ENCODE data around the gene MTMR11.

The MTMR11 gene

DNA sequence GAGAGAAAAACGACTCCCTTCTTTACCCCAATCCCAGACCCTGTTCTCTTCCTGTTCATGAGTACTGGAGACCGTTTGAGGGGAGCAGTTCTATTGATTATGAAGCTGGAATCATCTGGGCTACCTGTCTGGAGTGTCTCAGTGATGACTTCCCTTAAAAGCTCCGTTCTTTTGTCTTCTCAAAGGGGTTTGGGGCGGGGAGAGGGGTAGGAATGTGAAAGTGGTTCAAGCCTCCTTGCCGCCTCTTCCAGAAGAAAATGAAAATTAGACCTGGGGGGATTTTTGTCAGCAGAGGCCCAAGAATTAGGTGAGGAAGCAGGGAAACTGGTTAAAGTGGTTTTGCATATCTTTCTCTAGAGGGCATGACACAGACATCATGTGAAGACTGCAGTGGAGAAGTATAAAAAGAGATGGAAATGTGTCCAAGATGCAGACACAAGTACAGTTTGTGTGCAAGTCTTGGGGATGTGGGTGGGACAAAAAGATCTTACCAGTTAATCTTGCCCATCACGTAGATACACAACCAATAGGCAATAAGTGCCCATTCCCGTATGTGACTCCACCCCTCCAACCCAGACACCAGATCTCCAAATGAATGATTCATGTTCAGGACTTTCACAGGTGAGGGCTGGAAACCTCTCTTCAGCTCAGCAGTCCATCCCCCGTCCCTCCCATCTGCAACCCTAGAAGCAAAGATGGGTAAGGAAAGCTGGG is 470 bp upstream of the MTMR11 start:
- DNase-seq (ENCODE audit: low read depth), result no peak

DNA sequence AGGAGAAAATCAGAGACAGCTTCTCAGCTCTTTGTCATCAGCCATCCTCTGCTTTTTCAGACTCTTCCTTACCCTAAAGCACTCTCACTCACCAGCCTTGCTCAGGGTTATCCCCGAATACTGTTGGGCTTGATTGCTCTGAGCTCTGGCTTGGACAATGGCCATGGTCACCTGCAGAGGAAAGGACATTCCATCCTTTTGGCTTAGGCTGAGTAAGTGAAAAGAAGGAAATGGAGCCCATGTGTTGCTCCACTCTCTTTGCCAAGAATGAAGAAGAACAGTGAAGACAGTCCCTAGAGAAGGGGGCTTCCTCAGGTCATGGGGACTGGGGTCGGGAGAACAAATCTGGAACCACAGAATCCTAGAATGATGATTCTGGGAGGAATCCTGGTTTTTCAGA is 2.3 kb downstream of the MTMR11 start:
- DNase-seq (ENCODE audit: low read depth), result no peak

DNA sequence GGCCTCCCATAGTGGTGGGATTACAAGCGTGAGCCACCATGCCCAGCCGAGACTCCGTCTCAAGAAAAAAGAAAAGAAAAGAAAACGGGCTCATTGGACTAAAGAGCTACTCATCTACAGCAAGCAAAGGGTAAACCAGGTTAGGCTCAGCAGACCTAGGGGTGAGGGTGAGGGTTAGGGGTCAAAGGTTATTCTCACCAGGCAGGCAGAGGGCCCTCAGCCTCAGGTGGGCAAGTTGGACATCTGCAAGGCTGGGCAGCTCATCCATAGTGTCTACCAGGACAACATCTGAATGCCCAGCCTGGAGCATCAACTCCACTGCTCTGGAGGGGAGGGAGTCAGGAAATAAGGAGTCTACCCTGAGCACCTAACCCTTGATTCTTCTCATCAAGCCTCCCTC is 3.5 kb downstream of the MTMR11 start:
- DNase-seq (ENCODE audit: low read depth), result no peak

DNA sequence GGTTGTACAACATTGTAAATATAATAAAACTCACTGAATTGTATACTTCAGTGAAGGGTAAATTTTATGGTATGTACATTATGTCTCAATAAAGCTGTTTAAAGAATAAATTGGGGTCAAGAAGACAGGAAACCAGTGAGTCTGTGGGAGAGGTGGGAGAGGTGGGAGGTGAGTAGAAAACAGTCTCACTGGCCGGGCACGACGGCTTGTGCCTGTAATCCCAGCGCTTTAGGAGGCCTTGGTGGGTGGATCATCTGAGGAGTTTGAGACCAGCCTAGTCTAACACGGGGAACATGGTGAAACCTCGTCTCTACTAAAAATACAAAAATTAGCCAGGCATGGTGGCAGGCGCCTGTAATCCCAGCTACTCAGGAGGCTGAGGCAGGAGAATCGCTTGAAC is 4.2 kb downstream of the MTMR11 start:
- no peak for DNase-seq (ENCODE audit: low read depth)

DNA sequence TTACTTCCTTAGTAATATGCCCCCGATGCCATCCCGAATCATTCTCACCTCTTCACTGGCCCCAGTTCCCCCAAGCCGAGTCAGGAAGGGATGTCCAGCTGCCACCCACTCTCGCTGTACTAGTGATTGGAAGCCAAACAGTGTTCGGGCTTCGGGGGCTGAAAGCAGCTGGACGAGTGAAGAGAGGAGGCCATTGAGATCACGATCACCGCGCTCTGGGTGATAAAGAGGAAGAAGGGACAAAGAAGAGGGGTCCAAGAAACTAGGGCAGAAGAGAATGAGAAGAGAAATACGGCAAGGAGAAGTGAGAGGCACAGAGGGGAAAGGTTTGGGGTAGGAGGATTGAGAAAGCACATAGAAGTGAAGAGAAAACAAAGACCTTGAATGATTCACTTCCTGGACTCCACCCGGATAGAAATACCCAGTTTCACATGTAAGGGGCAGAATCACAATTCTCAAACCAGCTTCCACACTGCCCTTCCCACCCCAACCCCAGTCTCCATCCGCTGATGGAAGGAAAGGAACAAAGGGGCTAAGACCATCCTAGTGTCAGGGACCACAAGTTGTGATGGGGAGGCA is 5.4 kb downstream of the MTMR11 start:
- no peak for DNase-seq (ENCODE audit: low read depth)

DNA sequence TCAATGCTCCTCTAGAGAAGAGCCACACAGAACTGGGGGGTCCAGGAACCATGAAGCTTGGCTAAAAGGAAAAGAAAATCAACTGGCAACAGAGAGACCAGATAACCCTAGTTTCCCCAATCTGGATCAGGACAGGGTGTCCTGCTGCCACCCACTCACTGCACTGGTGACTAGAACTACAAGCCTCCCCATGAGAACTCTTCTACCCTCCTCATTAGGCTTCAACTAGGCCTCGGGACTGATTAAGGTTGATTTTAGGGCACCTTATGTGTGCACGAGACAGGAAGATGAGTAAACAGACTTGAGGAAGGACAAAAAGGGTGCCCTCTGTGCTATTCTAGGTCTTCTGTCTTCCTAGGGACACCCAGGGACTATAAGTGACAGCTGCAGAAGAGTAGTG is 6.8 kb downstream of the MTMR11 start:
- DNase-seq (ENCODE audit: low read depth), result no peak

DNA sequence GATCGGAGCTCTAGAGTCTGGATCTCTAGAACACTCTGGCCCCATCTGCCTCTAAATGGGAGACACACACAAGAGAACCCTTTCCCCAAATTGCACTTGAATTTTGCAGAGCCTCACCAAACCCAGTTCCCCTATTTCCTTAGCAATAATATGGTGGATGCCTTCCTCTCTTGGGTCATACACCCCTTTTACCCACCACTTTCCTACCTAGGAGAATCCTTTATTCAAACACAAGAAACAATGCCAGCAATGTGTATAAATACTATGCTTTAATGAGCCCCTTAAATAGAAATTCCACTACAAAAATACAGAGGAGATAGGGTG is 8.3 kb downstream of the MTMR11 start:
- DNase-seq (ENCODE audit: low read depth), result no peak

DNA sequence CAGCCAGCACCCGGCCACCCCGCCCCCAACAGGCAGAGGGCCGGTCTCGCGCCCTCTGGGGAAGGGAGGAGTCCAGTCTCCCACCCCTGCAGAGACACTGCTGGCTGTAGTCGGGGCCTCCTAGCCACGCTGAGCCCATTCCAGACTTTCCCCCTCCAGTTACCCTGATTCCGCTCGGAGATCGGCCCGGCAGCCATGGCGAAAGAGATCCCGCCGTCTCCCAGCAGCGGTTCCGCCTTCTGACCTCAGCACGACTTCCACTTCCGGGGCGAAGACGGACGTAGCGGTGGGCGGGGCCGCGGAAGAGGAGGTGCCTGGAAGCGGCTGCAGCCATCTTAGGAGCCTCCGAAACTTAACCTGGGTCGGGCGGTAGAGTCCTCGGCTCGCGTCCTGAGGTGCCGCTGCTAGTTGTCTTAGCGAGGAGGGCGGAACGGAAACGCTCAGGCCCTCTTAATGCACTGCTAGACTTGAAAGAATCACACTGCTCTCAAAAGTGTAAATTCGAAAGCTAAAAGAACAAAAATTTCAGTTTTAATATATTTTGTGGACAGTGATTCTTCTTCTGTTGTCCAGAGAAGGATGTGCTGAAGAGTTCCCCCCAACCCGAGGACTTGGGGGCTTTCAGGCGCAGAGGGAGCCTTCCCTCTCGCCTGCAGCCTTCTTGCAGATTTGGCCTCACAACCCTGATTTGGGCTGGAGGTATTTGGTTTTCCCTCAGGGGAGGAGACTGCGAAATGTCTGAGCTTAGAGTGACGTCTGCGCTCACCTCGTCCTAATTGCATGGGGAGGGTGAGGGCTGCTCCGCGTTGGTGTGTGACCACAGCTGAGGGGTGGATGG is 8.9 kb downstream of the MTMR11 start, which contains the start of gene SF3B4:
SF3B4 (minus strand) TSS at position 241 of the 838 bp plus-strand sequence; CDS start at position 197, 44 bp downstream.
- DNase-seq (ENCODE audit: low read depth), result peak; percentile 93

DNA sequence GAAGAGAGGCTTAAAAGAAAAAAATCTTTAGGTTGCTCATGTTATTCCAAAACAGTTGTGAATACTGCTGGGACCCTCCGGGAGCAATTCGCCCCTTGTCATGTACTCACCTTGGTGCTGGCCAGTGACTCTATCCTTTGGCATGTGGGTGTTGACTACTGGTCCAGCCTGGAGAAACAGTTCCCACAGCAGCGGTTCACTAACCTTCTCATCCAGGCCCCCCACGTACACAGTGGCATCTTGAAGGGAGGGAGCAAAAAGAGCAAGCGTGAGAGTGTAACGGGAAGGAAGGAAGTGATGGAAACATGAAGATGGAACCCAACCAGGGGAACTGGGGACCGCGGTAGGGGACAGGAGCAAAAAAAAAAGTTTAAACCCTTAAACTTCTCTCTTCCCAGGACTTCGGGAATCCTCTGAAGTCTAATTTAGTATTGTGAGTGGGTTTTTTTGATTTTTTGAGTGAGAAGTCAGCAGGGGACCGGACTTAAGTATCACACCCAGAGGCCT is 9.6 kb downstream of the MTMR11 start:
- DNase-seq (ENCODE audit: low read depth), result no peak

DNA sequence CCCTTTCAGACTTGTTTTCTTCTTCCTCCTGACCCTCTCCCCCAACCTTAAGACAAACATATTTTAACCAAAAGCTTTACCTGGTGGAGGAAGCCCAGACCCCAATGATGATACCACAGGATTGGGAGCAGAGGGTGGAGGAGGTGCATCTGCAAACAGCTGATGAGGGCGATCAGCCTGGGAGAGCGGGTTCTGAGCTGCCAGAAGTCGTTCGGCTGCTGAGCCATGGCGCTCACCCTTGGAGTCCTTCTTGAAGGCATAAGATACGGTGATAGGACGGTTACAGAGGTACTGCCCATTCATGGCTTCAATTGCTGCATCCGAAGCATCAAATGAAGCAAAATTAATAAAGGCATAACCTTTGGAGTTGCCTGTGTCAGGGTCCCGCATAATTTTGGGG is 10.4 kb downstream of the MTMR11 start:
- no peak for DNase-seq (ENCODE audit: low read depth)

DNA sequence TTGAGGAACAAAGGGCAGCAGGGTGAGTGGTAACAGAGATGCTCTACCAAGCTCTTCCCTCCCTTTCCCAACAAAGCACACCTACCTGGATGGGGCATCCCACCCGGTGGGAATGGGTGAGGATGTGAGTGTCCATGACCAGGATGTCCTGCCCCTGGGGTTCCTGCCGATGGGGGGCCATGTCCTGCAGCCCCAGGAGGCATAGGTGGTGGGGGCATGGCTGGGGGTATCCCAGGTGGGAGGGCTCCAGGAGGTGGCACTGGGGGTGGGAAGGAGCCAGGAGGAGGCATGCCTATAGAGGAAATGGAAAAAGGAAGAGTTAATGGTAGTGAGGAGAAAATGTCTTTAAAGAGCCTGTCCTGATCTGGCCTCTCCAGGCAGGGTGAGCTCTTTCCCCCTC is 10.9 kb downstream of the MTMR11 start:
- no peak for DNase-seq (ENCODE audit: low read depth)

DNA sequence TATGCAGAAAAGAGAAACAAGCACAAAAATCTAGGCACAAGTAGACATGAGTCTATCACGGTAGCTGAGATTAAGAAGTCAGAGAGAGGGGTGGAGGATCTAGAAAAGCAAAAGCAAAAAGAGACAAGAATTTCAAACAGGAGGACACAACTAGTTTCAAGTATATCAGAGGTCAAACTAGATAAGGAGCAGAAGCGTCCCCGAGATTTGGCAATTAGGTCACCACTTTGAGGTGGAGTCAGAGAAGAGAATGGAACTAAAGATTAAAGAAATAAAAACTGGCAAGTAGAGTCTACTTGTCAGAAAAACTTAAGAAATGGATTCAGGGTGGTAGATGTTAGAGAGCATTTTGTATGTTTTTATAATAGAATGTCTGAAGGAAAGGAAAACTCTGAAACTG is 11.3 kb downstream of the MTMR11 start:
- no peak for DNase-seq (ENCODE audit: low read depth)

DNA sequence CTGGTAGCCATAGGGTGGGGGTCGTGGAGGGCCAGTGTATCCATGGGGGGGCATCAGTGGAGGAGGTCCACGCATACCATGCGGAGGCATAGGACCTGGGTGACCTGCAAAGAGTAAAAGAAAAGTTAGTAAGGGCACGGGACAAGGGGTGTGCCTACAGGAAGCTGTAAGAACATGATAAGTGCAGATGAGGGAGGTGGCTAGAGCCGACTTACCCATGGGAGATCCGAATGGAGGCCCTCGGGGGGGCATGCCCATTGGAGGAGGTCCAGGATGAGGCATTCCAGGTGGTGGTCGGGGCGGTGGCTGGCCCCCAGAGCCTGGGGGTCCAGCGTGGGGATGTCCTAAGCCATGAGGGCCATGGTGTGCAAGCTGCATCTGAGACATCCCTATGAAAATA is 13.1 kb downstream of the MTMR11 start:
- no peak for DNase-seq (ENCODE audit: low read depth)

DNA sequence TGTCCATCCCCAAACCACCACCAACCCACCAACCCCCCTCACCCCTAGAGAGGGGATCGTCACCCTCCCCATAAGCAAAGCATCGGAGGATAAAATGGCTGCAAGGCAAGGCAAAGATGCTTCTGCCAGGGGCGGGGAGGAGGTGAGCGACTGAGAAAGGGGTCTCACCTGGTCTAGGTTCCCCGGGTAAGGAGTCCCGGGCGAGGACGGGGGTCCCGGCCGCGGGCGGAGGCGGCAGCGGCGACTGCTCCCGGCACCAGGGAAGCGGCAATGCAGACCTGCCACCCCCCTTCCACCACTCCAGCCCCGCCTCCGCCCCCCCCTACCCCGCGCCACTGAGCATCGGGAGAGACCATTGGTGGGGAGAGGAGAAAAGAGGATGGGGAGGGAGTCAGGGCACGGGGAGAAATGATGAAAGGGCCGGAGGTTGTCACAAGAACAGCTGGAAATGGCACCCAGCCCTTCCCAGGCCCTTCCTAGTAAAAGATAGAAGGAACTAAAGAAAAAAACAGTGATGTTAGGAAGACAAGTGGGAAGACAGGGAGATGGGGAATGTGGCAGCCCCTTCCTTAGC is 19.0 kb downstream of the MTMR11 start, which contains the start of gene SV2A:
SV2A (minus strand) TSS at position 274 of the 574 bp plus-strand sequence. CDS start 4,004 bp downstream, outside the sequence.
- DNase-seq (ENCODE audit: low read depth), result peak; percentile 18

DNA sequence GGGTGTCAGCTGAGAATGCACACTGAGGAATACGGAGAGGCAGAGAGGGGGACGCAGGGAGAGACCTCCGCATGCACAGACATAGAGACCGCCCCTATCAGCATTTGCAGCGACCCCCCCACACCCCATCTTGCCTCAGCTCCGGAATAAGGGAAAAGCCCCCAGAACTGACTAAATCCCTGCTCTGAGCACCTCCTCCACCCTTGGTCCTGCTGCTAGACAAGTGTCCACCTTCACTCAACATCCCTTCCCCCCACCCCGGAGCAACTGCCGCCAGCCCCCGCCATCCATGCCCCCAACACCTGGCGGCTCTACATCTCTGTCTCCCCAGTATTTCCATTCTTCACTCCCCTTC is 19.8 kb downstream of the MTMR11 start:
- no peak for DNase-seq (ENCODE audit: low read depth)

DNA sequence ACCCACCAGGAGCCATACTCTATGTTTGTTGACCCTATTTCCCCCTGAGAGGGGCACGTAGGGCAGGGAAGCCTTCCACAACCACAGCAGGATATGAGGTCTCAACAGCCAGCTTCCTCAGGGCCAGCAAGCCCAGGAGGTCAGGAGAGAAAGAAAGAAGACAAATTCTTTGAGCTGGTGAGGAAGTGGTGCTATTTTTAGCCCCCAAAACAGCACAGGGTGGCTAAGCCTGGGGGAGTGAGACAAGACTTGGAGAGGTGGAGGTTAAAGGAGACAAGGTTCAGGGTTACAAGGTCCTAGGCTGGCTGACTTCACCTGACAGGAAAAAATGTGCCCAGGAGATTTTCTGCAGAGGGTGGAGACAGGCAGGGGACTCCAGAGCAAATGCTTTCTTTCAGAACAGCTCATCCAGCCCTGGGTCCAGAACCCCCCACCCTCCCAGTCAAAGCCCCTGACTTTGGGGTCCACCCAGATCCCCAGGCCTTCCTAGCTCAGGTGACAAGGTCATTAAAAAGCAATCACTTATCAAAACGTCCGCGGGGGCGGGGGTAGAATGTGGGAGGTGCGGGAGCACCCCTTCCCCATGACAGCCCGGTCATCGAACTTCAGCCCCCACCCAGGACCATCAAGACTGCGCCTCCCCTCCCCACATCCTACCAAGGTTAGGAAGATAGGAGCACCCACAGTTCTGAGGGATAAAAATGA is 20.3 kb downstream of the MTMR11 start:
- no peak for DNase-seq (ENCODE audit: low read depth)

DNA sequence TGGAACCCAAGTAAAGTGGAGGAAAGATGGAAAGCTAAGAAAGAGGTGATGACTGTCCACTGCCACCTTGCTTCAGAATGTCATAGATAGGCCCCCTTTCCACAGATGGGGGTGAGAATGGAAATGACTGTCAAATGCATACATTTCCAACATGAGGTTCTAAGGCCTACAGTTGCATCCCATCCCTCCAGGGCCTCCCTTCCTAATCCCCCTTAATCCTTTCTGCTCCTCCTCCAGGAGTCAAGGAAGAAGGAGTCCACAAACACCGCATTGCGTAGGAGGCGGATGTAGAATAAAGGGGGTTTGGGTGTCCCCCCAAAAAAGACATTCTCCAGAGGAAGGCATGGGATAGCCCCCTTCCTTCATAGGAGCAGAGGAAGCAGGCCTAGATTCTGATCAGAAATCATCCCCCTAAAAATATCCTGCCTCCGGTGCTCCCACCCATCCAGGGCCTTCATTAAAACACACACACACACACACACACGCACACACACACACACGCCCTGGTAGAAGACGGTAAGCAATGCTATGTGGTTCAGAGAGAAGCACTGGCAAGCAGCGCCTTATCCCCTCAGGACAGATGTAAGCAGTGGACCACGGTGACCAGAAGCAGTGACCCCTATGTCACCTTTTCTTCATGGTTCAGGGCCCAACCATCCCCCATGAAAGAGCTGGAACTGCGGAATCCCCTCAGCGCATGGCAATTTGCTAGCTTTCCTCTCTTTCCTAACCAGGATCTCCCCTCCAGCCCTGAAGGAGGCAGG is 21.1 kb downstream of the MTMR11 start:
- DNase-seq (ENCODE audit: low read depth), result no peak

DNA sequence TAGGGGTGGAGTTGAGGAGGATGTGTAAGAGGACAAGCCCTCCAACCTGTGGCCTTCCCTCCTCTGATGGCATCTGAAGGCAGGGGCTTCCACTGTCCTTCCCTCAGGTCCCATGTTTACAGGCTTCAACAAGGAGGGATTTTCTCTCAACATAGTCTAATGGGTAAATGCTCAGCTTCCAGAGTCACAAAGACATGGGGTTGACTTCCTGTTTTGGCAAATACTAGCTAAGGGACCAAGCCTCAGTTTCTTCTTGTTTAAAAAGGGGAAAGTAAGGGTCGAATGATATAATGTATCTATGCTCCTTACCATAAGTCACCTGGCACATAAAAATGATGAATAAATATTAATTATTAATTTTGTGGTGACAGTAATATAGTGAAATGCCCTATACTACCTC is 22.1 kb downstream of the MTMR11 start:
- DNase-seq (ENCODE audit: low read depth), result no peak

DNA sequence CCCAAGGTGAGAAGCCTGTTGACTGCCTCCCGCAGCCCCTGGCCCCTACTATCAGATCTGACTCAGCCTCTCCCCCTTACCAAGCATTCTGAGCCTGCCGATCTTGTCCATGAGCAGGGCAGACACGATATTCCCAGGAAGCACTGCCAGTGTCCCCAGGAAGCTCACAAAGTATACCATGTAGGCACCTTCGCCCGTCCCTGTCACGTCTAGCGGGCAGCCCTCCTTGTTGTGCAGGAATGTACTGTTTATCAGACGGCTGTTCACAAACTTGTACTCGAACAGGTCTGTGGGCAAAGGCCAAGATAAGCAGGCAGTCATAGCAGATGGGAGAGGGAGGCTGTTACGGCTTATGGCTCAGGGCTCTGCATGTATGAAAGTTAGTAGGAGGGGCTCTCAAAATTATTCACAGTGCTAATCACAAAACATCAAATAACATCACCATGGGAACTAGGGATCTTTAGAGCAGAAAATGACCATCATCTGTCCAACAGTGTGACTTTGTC is 30.1 kb downstream of the MTMR11 start:
- no peak for DNase-seq (ENCODE audit: low read depth)

DNA sequence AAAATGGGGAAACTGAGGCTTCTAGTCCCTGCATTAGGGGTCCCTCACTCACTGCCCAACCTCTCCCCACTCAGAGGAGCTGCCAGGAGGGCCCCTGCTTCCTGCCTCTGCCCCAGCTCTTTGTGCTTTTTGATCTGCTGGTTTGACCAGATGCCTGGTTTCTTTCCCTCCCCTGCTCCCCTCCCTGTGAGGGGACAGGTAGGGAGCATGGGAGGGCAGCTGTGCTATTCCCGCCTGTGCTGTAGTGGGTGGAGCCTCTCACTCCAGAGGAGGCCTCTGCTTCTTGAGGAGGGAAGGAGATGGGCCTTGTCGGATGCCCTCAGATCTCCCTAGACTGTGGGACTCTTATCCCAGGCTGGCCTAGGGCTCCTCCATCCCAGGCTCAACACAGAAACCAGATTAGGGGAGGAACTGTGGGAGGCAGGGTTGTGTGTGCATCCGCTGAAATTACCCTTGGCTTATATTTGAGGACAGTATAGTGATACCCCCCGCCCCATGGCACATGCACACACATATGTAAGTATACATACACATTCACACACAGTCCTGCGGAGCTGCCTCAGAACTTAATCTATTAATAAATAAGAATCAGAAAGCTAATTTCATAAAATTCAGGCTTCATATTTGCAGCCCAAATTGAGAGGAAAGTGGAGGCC is 32.7 kb downstream of the MTMR11 start:
- no peak for DNase-seq (ENCODE audit: low read depth)

Measured in stimulated activated CD8-positive, alpha-beta memory T cell treated with anti-CD3 and anti-CD28 coated beads, Interleukin-12 subunit alpha, Interleukin-12 subunit beta, amount 100 ng/mL, for 1 hour (primary cell).